Psoas muscle (tissue), 8 donors: ENCODE measurements around the gene SMYD3. TPM values are rescaled to one million over a fixed set of nuclear protein-coding genes. Genes with fewer than 3 reads are reported as not detected.
"Not testable (repeated sequence)": the region's sequence is repeated elsewhere in the genome, so short reads cannot be mapped to it uniquely, and the experiment has no call there.

ENCODE experiments used
- ATAC-seq, 4 donors: fragments of 200-7000 bp; cut with Tn5 transposase; one replicate each; pipeline ENCODE4 v1.9.1; 2020; ENCODE audit warnings: moderate library complexity in 3 of 4, mild to moderate bottlenecking in 2 of 4
- DNase-seq, 2 donors: peaks; one replicate each; pipeline ENCODE4 v3.0.0-alpha.2; 2020
- H3K27ac ChIP-seq: fragments of 200-600 bp; one replicate; pipeline ENCODE4 v1.8.0; 2022
- H3K27me3 ChIP-seq, 3 donors: fragments of 200-600 bp in 1 of 3; one replicate each; pipeline versions ENCODE4 v1.6.1 to v1.8.0; 2013 to 2022; ENCODE audit warnings: low read length in 2 of 3, mild to moderate bottlenecking in 2 of 3, moderate library complexity in 1 of 3; ENCODE audit not compliant: insufficient read depth in 3 of 3
- H3K36me3 ChIP-seq, 2 donors: fragments of 200-600 bp in 1 of 2; one replicate each; pipeline versions ENCODE4 v1.6.1 to v1.8.0; 2013 to 2022; ENCODE audit warnings: low read depth in 1 of 2, mild to moderate bottlenecking in 1 of 2, moderate library complexity in 1 of 2; ENCODE audit not compliant: insufficient read depth in 1 of 2
- H3K4me1 ChIP-seq: fragments of 200-600 bp; one replicate; pipeline ENCODE4 v1.8.0; 2022
- H3K4me3 ChIP-seq: fragments of 200-600 bp; one replicate; pipeline ENCODE4 v1.8.0; 2022; ENCODE audit warnings: mild to moderate bottlenecking
- H3K9me3 ChIP-seq: fragments of 200-600 bp; one replicate; pipeline ENCODE4 v1.8.0; 2022
- WGBS, 3 donors: extraction: QIAGEN DNeasy Blood & Tissue Kit; methylation state at CpG; one replicate each; pipeline versions ENCODE4 v1.1.6 to v1.1.7; 2013; 5-methylcytosine and 5-hydroxymethylcytosine counted together
- intact Hi-C, 2 donors: fragments of 100-400 bp; cut with DNase I; formaldehyde crosslinking; loops; one replicate each; pipeline versions ENCODE4 v1.11.0 to v1.14.2; 2022
- polyA plus RNA-seq, 3 donors: library from polyadenylated mRNA; stranded (reverse); fragments of 200-250 nt; gene quantifications; one replicate each; pipeline ENCODE4 v1.2.3, GENCODE V29; 2013
- total RNA-seq, 4 donors: library from RNA; stranded (reverse); fragmentation: NEBNext Ultra II Directional in 2 of 4; extraction: Animal tissue kit (Norgen Biotek cat#: 25700) in 2 of 4; gene quantifications; one replicate each; pipeline versions ENCODE4 v1.2.1 to v1.2.4, GENCODE V29; 2021 to 2023
- TF ChIP-seq, protein P1 (sequence below): fragments of 200-600 bp; IDR thresholded peaks from one replicate; pipeline ENCODE4 v1.8.0; 2022; ENCODE audit warnings: antibody characterized with exemption
- donor health status: healthy with polysubstance abuse.
- donor health status: DM: no; HTN: no; CAD: no; lungs with moderate emphysema.
- donor health status: Bipolar disorder and iron deficiency.
- donor health status: healthy.
- donor health status: DM: yes; HTN: yes; CAD: no.
- donor health status: DM: no; HTN: no; CAD: no.
- donor health status: DM: no; HTN: no; CAD: no.
- donor health status: DM: yes; HTN: yes; CAD: no.

SMYD3 gene
- total and polyA plus RNA-seq, 7 donors, result 2.9 to 6.4 (median 4.9) TPM

DNA sequence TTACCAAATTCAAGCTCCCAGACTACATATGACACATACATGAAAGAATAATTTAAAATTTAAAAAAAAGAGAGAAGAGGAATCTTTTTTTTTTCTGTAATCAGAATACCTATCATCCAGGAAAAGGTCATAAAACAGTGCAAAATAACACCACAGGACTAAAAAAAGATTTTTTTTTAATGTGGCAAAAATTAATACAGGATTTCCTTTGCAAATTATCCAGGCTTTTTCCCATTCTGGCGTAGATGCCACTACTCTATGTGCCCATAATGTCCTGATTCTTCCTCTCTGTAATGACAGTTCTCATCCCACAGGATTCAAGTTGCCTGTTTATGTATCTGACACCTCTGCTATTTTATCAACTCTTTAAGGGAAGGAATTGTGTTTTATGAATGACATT, 429.6 kb downstream of the SMYD3 start:
- TF ChIP-seq, protein P1, sequence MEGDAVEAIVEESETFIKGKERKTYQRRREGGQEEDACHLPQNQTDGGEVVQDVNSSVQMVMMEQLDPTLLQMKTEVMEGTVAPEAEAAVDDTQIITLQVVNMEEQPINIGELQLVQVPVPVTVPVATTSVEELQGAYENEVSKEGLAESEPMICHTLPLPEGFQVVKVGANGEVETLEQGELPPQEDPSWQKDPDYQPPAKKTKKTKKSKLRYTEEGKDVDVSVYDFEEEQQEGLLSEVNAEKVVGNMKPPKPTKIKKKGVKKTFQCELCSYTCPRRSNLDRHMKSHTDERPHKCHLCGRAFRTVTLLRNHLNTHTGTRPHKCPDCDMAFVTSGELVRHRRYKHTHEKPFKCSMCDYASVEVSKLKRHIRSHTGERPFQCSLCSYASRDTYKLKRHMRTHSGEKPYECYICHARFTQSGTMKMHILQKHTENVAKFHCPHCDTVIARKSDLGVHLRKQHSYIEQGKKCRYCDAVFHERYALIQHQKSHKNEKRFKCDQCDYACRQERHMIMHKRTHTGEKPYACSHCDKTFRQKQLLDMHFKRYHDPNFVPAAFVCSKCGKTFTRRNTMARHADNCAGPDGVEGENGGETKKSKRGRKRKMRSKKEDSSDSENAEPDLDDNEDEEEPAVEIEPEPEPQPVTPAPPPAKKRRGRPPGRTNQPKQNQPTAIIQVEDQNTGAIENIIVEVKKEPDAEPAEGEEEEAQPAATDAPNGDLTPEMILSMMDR, result no peak
- peaks cover 3% of the 10 kb centered on the region for H3K9me3 ChIP-seq
- no peaks in the 10 kb centered on the region for H3K36me3 ChIP-seq

DNA sequence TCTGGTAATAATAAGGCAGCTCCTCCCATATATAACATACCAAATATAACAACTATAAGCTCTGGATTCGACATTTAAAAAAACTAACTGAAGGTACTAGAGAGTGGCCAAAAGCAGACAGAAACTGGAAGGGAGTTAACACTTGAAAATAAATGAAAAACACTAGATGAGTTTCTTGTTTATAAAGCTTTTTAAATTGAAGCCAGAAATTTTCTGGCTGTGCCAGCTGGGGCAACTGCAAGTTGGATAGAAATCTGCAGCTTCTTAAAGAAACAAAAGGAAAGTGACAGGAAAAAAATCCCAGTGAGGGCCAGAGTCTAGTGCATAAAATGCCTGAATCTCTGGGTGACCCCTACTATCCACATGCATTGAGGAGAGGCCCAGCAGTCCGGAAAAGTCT, 432.7 kb downstream of the SMYD3 start:
- no peak overlapping the region for H3K4me3 ChIP-seq
- no peak overlapping the region for H3K27ac ChIP-seq
- TF ChIP-seq, protein P1, result no peak
- no peak for DNase-seq
- no peaks in the 10 kb centered on the region for H3K4me1 ChIP-seq
- H3K27me3 ChIP-seq, result no peaks in the 10 kb centered on the region
- intact Hi-C loops, result no loop called here
- ATAC-seq, result no peak
- no peaks in the 10 kb centered on the region for H3K9me3 ChIP-seq
- H3K36me3 ChIP-seq, result no peaks in the 10 kb centered on the region
- WGBS, 3 donors, result 75 to 89% (median 80%) methylated on average over 2 of the region's 2 CpGs

More for the DNA sequence above, 429.6 kb downstream of the SMYD3 start:
- no peak for DNase-seq
- H3K27ac ChIP-seq, result no peak overlapping the region
- H3K4me1 ChIP-seq, result no peaks in the 10 kb centered on the region
- 34 to 81% (median 76%) methylated on average over 1 of the region's 1 CpG for WGBS, 3 donors
- intact Hi-C loops, result no loop called here
- no peaks in the 10 kb centered on the region for H3K27me3 ChIP-seq
- ATAC-seq, result no peak
- H3K4me3 ChIP-seq, result no peak overlapping the region

DNA sequence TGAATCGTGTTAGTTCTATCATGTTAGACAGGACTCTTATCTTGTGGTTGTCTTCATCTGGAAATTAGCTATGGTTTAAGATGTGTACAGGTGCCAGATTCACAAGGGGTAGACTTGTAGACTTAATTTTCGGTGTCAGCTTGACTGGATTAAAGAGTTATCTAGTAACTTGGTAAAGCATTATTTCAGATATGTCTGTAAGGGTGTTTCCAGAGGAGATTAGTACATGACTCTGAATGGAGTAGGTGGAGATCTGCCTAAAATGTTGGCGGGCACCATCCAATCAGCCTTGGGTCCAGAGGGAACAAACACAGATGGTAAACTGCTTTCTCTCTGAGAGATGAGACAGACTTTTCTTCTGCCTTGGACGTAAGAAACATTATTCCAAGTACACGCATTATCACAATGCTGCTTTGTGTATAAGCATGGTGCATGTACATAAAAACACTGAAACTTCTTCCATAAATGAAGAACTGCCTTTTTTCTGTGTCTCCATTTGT, 434.6 kb downstream of the SMYD3 start:
- intact Hi-C loops, result no loop called here
- WGBS, 3 donors, result 77 to 83% (median 79%) methylated on average over 5 of the region's 5 CpGs
- H3K36me3 ChIP-seq, result no peaks in the 10 kb centered on the region
- ATAC-seq (no peak), DNase-seq (no peak)
- H3K27me3 ChIP-seq, result no peaks in the 10 kb centered on the region
- H3K27ac ChIP-seq, result no peak overlapping the region
- H3K9me3 ChIP-seq, result no peaks in the 10 kb centered on the region
- TF ChIP-seq, protein P1, result no peak
- H3K4me1 ChIP-seq, result no peaks in the 10 kb centered on the region
- H3K4me3 ChIP-seq, result no peak overlapping the region

DNA sequence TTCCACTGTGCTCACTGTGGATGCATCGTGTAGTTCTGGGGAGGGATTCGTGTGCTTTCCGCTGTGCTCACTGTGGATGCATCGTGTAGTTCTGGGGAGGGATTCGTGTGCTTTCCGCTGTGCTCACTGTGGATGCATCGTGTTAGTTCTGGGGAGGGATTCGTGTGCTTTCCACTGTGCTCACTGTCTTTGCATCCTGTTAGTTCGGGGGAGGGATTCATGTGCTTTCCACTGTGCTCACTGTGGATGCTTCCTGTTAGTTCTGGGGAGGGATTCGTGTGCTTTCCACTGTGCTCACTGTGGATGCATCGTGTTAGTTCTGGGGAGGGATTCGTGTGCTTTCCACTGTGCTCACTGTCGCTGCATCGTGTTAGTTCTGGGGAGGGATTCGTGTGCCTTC, 435.1 kb downstream of the SMYD3 start:
- ATAC-seq, H3K27ac ChIP-seq, H3K36me3 ChIP-seq, H3K4me1 ChIP-seq, H3K27me3 ChIP-seq, DNase-seq, H3K9me3 ChIP-seq, H3K4me3 ChIP-seq, intact Hi-C loops: not testable (repeated sequence)
- 52 to 62% (median 58%) methylated on average over 9 to 15 of the region's 15 CpGs for whole genome bisulfite sequencing, 3 donors

DNA sequence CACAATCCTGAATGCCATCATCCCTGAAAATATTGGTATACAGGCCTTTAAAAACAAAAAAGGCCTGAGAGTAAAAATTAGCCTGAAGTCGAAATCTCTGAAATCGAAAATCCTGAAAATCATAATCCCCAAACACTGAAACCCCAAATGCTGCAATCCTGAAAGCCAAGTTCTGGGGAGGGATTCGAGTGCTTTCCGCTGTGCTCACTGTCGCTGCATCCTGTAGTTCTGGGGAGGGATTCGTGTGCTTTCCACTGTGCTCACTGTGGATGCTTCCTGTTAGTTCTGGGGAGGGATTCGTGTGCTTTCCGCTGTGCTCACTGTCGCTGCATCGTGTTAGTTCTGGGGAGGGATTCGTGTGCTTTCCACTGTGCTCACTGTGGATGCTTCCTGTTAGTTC, 435.5 kb downstream of the SMYD3 start:
- H3K9me3 ChIP-seq, H3K4me3 ChIP-seq, H3K36me3 ChIP-seq, DNase-seq, H3K27ac ChIP-seq, ATAC-seq, H3K4me1 ChIP-seq, intact Hi-C loops, H3K27me3 ChIP-seq: not testable (repeated sequence)
- WGBS, 3 donors, result 62 to 68% (median 64%) methylated on average over 11 of the region's 11 CpGs

DNA sequence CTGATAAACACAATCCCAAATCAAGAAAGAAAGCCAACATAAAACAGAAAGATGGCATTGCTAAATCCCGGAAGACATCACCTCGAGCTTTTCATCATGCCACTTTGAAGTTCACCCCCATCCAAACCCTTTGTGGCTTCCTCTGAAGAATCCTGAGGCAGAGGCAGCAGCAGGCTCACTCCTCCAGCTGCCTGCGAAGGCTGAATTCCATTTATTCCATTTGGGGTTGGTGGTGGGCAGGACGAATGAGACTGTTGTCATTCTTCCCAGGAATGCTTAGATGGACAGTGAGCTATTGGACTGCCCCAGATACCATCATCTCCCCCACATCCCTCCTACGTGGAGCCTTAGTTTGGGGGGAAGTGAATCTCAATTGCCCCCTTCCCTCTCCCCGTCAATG, 437.5 kb downstream of the SMYD3 start:
- Histone ChIP-seq H3K27ac (no peak overlapping the region), H3K36me3 (no peaks in the 10 kb centered on the region), H3K9me3 (no peaks in the 10 kb centered on the region), H3K4me1 (no peaks in the 10 kb centered on the region), H3K27me3 (no peaks in the 10 kb centered on the region), H3K4me3 (no peak overlapping the region)
- TF ChIP-seq, protein P1, result no peak
- DNase-seq, result no peak
- ATAC-seq, result no peak
- intact Hi-C loops, result no loop called here
- WGBS, 3 donors, result 86 to 91% (median 91%) methylated on average over 6 of the region's 6 CpGs
